WTC11 (cell line): ENCODE measurements around the gene SNX32. TPM values are rescaled to one million over a fixed set of nuclear protein-coding genes. Genes with fewer than 3 reads are reported as not detected.

ENCODE experiments used
- AR ChIP-seq: fragments of 250-450 bp; sonication (Bioruptor Pico); IDR thresholded peaks from 2 replicates; pipeline ENCODE4 v1.9.0; 2021; ENCODE audit warnings: mild to moderate bottlenecking
- GRHL2 ChIP-seq: fragments of 250-450 bp; sonication (Bioruptor Pico); IDR thresholded peaks from 2 replicates; pipeline ENCODE4 v1.8.0; 2022; ENCODE audit warnings: mild to moderate bottlenecking, moderate library complexity; ENCODE audit not compliant: insufficient replicate concordance, severe bottlenecking
- IRF1 ChIP-seq: sonication (generic); formaldehyde crosslinking; IDR thresholded peaks from 2 replicates; pipeline ENCODE4 v1.8.0; 2023; ENCODE audit warnings: missing genetic modification reagents
- JAZF1 ChIP-seq: fragments of 250-450 bp; sonication (Bioruptor Pico); IDR thresholded peaks from 2 replicates; pipeline ENCODE4 v1.9.0; 2021; ENCODE audit warnings: moderate library complexity, mild to moderate bottlenecking, inconsistent platforms
- KAT7 ChIP-seq: sonication (generic); formaldehyde crosslinking; IDR thresholded peaks from 2 replicates; pipeline ENCODE4 v1.8.1; 2023; ENCODE audit warnings: missing genetic modification reagents, mild to moderate bottlenecking, borderline replicate concordance
- MYBL2 ChIP-seq: sonication (generic); formaldehyde crosslinking; IDR thresholded peaks from 2 replicates; pipeline ENCODE4 v1.8.1; 2023; ENCODE audit warnings: mild to moderate bottlenecking, moderate library complexity, missing genetic modification reagents
- NFE2L1 ChIP-seq: sonication (generic); formaldehyde crosslinking; IDR thresholded peaks from 2 replicates; pipeline ENCODE4 v1.8.1; 2023; ENCODE audit warnings: missing genetic modification reagents
- PRDM15 ChIP-seq: sonication (generic); formaldehyde crosslinking; IDR thresholded peaks from 2 replicates; pipeline ENCODE4 v1.8.0; 2022; ENCODE audit warnings: missing genetic modification reagents
- SMAD4 ChIP-seq: sonication (generic); formaldehyde crosslinking; IDR thresholded peaks from 2 replicates; pipeline ENCODE4 v1.8.0; 2022; ENCODE audit warnings: mild to moderate bottlenecking, missing genetic modification reagents
- TEAD4 ChIP-seq: sonication (generic); formaldehyde crosslinking; IDR thresholded peaks from 2 replicates; pipeline ENCODE4 v1.8.0; 2022; ENCODE audit warnings: mild to moderate bottlenecking, missing genetic modification reagents
- TP53 ChIP-seq: sonication (generic); formaldehyde crosslinking; IDR thresholded peaks from 2 replicates; pipeline ENCODE4 v1.8.1; 2023; ENCODE audit warnings: mild to moderate bottlenecking, missing genetic modification reagents
- ZNF425 ChIP-seq: fragments of 250-450 bp; sonication (Bioruptor Pico); conservative IDR thresholded peaks from 2 replicates; pipeline ENCODE4 v1.9.0; 2021; ENCODE audit warnings: mild to moderate bottlenecking
- ZNF512 ChIP-seq: sonication (generic); formaldehyde crosslinking; IDR thresholded peaks from 2 replicates; pipeline ENCODE4 v1.8.1; 2022; ENCODE audit warnings: missing genetic modification reagents, borderline replicate concordance
- total RNA-seq: library from RNA; stranded (reverse); gene quantifications from 3 replicates; pipeline ENCODE4 v1.2.3, GENCODE V29; 2021
- TF ChIP-seq, protein P1 (sequence below): sonication (generic); formaldehyde crosslinking; IDR thresholded peaks from 2 replicates; pipeline ENCODE4 v1.8.1; 2023; ENCODE audit warnings: mild to moderate bottlenecking, missing genetic modification reagents

SNX32 gene
- total RNA-seq, 1 experiment from 2014 or later, result 2.9 TPM

- TF ChIP-seq ZNF425 (CRISPR knock-in tag) (no peak), TEAD4 (CRISPR knock-in tag) (no peak), GRHL2 (CRISPR knock-in tag) (no peak), IRF1 (peak; percentile 30; the same call in 1 of the 2 replicates), SMAD4 (no peak), AR (CRISPR knock-in tag) (no peak), MYBL2 (CRISPR knock-in tag) (0 out of 2 replicates have a peak, but pooled peaks have one; percentile 17), ZNF512 (CRISPR knock-in tag) (no peak), TP53 (CRISPR knock-in tag) (no peak), JAZF1 (CRISPR knock-in tag) (no peak), PRDM15 (peak; percentile 48), NFE2L1 (CRISPR knock-in tag) (0 out of 2 replicates have a peak, but pooled peaks have one; percentile 20), KAT7 (no peak)
- TF ChIP-seq, protein P1, sequence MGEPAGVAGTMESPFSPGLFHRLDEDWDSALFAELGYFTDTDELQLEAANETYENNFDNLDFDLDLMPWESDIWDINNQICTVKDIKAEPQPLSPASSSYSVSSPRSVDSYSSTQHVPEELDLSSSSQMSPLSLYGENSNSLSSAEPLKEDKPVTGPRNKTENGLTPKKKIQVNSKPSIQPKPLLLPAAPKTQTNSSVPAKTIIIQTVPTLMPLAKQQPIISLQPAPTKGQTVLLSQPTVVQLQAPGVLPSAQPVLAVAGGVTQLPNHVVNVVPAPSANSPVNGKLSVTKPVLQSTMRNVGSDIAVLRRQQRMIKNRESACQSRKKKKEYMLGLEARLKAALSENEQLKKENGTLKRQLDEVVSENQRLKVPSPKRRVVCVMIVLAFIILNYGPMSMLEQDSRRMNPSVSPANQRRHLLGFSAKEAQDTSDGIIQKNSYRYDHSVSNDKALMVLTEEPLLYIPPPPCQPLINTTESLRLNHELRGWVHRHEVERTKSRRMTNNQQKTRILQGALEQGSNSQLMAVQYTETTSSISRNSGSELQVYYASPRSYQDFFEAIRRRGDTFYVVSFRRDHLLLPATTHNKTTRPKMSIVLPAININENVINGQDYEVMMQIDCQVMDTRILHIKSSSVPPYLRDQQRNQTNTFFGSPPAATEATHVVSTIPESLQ (CRISPR knock-in tag), result no peak
Observed at GRCh38 chr11:65899356-65900124, 65.8 kb downstream of the SNX32 start (continued).
